ENCODE results near the gene C5. TPM values are rescaled to one million over a fixed set of nuclear protein-coding genes. Genes with fewer than 3 reads are reported as not detected.
A peak's percentile ranks its signal among the peaks of the same experiment; 100 is the strongest.

Gene C5
- total RNA-seq, 2 donors from 2014 or later, result 3.5 to 11.1 TPM

GRCh38 chr9:121085661-121086060, 35.6 kb upstream of the C5 start:
- H3K27me3 ChIP-seq (replicated peaks; ENCODE audit: insufficient read depth), result no peaks in the 10 kb centered on the region

GRCh38 chr9:121082075-121082474, 32.0 kb upstream of the C5 start:
- no peaks in the 10 kb centered on the region for H3K4me1 ChIP-seq (replicated peaks)
- intact Hi-C loops (cut with DNase I), result no loop called here
- H3K27ac ChIP-seq, result no peak overlapping the region
- H3K4me3 ChIP-seq, result no peak overlapping the region
- H3K27me3 ChIP-seq (replicated peaks; ENCODE audit: insufficient read depth), result no peaks in the 10 kb centered on the region
- TF ChIP-seq, protein P1, sequence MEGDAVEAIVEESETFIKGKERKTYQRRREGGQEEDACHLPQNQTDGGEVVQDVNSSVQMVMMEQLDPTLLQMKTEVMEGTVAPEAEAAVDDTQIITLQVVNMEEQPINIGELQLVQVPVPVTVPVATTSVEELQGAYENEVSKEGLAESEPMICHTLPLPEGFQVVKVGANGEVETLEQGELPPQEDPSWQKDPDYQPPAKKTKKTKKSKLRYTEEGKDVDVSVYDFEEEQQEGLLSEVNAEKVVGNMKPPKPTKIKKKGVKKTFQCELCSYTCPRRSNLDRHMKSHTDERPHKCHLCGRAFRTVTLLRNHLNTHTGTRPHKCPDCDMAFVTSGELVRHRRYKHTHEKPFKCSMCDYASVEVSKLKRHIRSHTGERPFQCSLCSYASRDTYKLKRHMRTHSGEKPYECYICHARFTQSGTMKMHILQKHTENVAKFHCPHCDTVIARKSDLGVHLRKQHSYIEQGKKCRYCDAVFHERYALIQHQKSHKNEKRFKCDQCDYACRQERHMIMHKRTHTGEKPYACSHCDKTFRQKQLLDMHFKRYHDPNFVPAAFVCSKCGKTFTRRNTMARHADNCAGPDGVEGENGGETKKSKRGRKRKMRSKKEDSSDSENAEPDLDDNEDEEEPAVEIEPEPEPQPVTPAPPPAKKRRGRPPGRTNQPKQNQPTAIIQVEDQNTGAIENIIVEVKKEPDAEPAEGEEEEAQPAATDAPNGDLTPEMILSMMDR (IDR thresholded peaks at IDR 0.05), result no peak
- TF ChIP-seq POLR2AphosphoS5 (IDR thresholded peaks at IDR 0.05) (no peak), POLR2A (IDR thresholded peaks at IDR 0.05) (no peak)
- DNase-seq (ENCODE audit: low spot score), result no peak
- no peaks in the 10 kb centered on the region for H3K36me3 ChIP-seq
- H3K9me3 ChIP-seq, result no peaks in the 10 kb centered on the region
- 84% methylated on average over 1 of the region's 1 CpG for WGBS

More at GRCh38 chr9:121085661-121086060, 35.6 kb upstream of the C5 start:
- Histone ChIP-seq H3K9me3 (no peaks in the 10 kb centered on the region), H3K27ac (no peak overlapping the region), H3K4me3 (no peak overlapping the region), H3K4me1 (replicated peaks) (no peaks in the 10 kb centered on the region), H3K36me3 (no peaks in the 10 kb centered on the region)
- TF ChIP-seq POLR2A (IDR thresholded peaks at IDR 0.05) (no peak), POLR2AphosphoS5 (IDR thresholded peaks at IDR 0.05) (no peak)
- TF ChIP-seq, protein P1 (IDR thresholded peaks at IDR 0.05), result no peak
- intact Hi-C loops (cut with DNase I), result no loop called here
- no peak for DNase-seq (ENCODE audit: low spot score)
- WGBS, result 93% methylated on average over 1 of the region's 1 CpG

GRCh38 chr9:121075251-121076036, 25.4 kb upstream of the C5 start:
- intact Hi-C loops (cut with DNase I), result loop anchor here (5.0 to 10.0 kb wide), 3 partner anchors 141 to 318 kb away; no protein-coding TSS in a partner anchor
- WGBS, result 8% methylated on average over 19 of the region's 19 CpGs

DNA sequence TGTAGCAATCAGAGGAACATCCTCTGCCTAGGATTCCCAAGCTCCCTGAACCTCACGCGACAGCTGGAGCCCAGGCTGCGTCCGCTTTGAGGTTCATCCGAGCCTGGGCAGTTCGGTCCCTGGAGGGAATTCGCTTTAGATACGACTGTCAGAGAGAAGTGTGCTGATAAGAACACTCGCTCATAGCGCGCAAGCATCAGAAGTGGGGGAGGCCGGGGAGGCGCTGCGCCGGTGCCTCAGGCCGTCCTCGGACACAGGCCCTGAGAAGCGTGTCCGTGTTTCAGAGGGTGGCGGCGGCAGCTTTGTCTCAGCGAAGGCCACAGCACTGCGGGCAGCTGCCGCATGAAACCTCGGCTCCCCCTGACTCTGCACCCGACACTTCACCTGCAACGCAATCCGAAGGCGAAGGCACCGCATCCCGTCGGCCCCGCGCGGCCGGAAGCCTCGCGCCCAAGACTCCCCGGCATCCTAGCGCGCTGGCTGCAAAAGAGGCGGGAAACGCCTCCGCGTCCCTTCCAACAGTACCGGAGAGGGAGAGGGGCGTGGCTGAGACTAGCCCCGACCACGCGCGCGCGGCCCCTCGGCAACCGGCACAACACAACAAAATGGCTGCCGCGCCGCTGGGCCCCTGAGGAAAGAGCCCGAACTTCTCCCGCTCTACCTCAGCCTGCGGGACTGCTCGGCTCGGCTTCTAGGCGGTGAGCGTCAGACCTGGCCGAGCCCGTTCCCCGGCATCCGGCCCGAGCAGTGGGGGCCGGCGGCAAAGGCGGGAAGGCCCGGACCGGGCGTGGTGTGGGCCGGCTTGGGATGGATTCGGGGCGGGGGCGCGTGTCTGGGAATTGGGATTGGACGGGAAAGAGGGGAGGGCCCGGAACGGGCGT, 24.5 kb upstream of the C5 start, which contains the start of gene CNTRL:
CNTRL (plus strand) TSS at position 586 of the 881 bp plus-strand sequence. CDS start 13,372 bp downstream, outside the sequence.
- H3K27ac ChIP-seq, result peak within 1 kb of the TSS; percentile 88 to 92
- H3K4me3 ChIP-seq, result peak within 1 kb of the TSS; percentile 65 to 74
- TF ChIP-seq, protein P1 (IDR thresholded peaks at IDR 0.05), result peak in 2 of 4 experiments; percentile 3 to 13
- TF ChIP-seq POLR2A (IDR thresholded peaks at IDR 0.05), result peak; percentile 47
- peak; percentile 81 for TF ChIP-seq POLR2AphosphoS5 (IDR thresholded peaks at IDR 0.05)
- peaks cover 5% of the 10 kb centered on the region for H3K4me1 ChIP-seq (replicated peaks)
- H3K36me3 ChIP-seq, result no peaks in the 10 kb centered on the region
- H3K27me3 ChIP-seq (replicated peaks; ENCODE audit: insufficient read depth), result no peaks in the 10 kb centered on the region
- no peaks in the 10 kb centered on the region for H3K9me3 ChIP-seq
- intact Hi-C loops (cut with DNase I), result loop anchor here (5.0 to 10.0 kb wide), 4 partner anchors 140 to 317 kb away; partner anchors contain the start of gene PHF19
- DNase-seq (ENCODE audit: low spot score), result peak; percentile 87
- WGBS, result under 1% methylated on average over 61 of the region's 85 CpGs

More at GRCh38 chr9:121075251-121076036, 25.4 kb upstream of the C5 start:
- TF ChIP-seq, protein P1 (IDR thresholded peaks at IDR 0.05), result peak in 1 of 4 experiments; percentile 19
- TF ChIP-seq POLR2A (IDR thresholded peaks at IDR 0.05), result no peak
- Histone ChIP-seq H3K9me3 (no peaks in the 10 kb centered on the region), H3K36me3 (no peaks in the 10 kb centered on the region), H3K27me3 (replicated peaks; ENCODE audit: insufficient read depth) (no peaks in the 10 kb centered on the region), H3K4me3 (peak overlapping the region; percentile 65 to 74), H3K4me1 (replicated peaks) (peaks cover 5% of the 10 kb centered on the region), H3K27ac (peak overlapping the region; percentile 88 to 92)
- no peak for DNase-seq (ENCODE audit: low spot score)
